ENCODE results near the gene PRKCA.
"Not testable (repeated sequence)": the region's sequence is repeated elsewhere in the genome, so short reads cannot be mapped to it uniquely, and the experiment has no call there.

The PRKCA gene

GRCh38 chr17:66722341-66722740, 419.9 kb downstream of the PRKCA start:
- no peak for DNase-seq (ENCODE audit: low read depth)
- TF ChIP-seq MAX (IDR thresholded peaks at IDR 0.05; ENCODE audit: low read depth, low read length) (no peak), MYC (IDR thresholded peaks at IDR 0.05; ENCODE audit: low read depth, low read length) (no peak), CTCF (IDR thresholded peaks at IDR 0.05; ENCODE audit: low read depth, low read length) (no peak), POLR2A (IDR thresholded peaks at IDR 0.05; ENCODE audit: extremely low read depth, insufficient read length) (no peak)
- no peak overlapping the region for H3K4me3 ChIP-seq (ENCODE audit: low read depth, low read length)

- H3K4me3 ChIP-seq (ENCODE audit: low read depth, low read length), result no peak overlapping the region
- no peak for DNase-seq (ENCODE audit: low read depth)
- TF ChIP-seq CTCF (IDR thresholded peaks at IDR 0.05; ENCODE audit: low read depth, low read length) (no peak), MYC (IDR thresholded peaks at IDR 0.05; ENCODE audit: low read depth, low read length) (no peak), MAX (IDR thresholded peaks at IDR 0.05; ENCODE audit: low read depth, low read length) (no peak), POLR2A (IDR thresholded peaks at IDR 0.05; ENCODE audit: extremely low read depth, insufficient read length) (no peak)
Observed at GRCh38 chr17:66724581-66725341, 422.3 kb downstream of the PRKCA start.

GRCh38 chr17:66725438-66725837, 423.0 kb downstream of the PRKCA start:
- H3K4me3 ChIP-seq (ENCODE audit: low read depth, low read length); DNase-seq (ENCODE audit: low read depth): not testable (repeated sequence)

- no peak for TF ChIP-seq CTCF (IDR thresholded peaks at IDR 0.05; ENCODE audit: low read depth, low read length)
- no peak for TF ChIP-seq POLR2A (IDR thresholded peaks at IDR 0.05; ENCODE audit: extremely low read depth, insufficient read length)
- no peak for TF ChIP-seq MAX (IDR thresholded peaks at IDR 0.05; ENCODE audit: low read depth, low read length)
- no peak for TF ChIP-seq MYC (IDR thresholded peaks at IDR 0.05; ENCODE audit: low read depth, low read length)
- H3K4me3 ChIP-seq (ENCODE audit: low read depth, low read length), result no peak overlapping the region
- no peak for DNase-seq (ENCODE audit: low read depth)
Observed at GRCh38 chr17:66725956-66726355, 423.5 kb downstream of the PRKCA start.

GRCh38 chr17:66726371-66726770, 424.0 kb downstream of the PRKCA start:
- no peak for DNase-seq (ENCODE audit: low read depth)

More at GRCh38 chr17:66726371-66726770, 424.0 kb downstream of the PRKCA start:
- TF ChIP-seq POLR2A (IDR thresholded peaks at IDR 0.05; ENCODE audit: extremely low read depth, insufficient read length) (no peak), CTCF (IDR thresholded peaks at IDR 0.05; ENCODE audit: low read depth, low read length) (no peak), MAX (IDR thresholded peaks at IDR 0.05; ENCODE audit: low read depth, low read length) (no peak), MYC (IDR thresholded peaks at IDR 0.05; ENCODE audit: low read depth, low read length) (no peak)
- no peak overlapping the region for H3K4me3 ChIP-seq (ENCODE audit: low read depth, low read length)

All from NB4 (cell line).